Stimulated activated naive B cell treated with anti-CD40 and anti-IgM and Interleukin-4, amounts not matched to agents 10 μg/mL and 1 μg/mL and 100 μg/mL, for 72 hours (primary cell): ENCODE data around the gene KPNB1.

Experiments
- ATAC-seq, 2 donors: fragments of 150-1000 bp; cut with Tn5 transposase; replicated peaks; 2 replicates each; pipeline ENCODE4 v1.10.0; 2021; ENCODE audit warnings: moderate library complexity in 1 of 2
- DNase-seq: peaks from one replicate; pipeline ENCODE4 v3.0.0; 2021
- H3K27ac Mint-ChIP-seq: one replicate; pipeline ENCODE4 v1.8.0; 2022; ENCODE audit warnings: mild to moderate bottlenecking, mixed read lengths
- H3K27me3 Mint-ChIP-seq, 2 donors: one replicate each; pipeline ENCODE4 v1.8.0; 2022; ENCODE audit warnings: mixed read lengths in 2 of 2
- H3K36me3 Mint-ChIP-seq, 2 donors: one replicate each; pipeline ENCODE4 v1.8.0; 2022; ENCODE audit warnings: mixed read lengths in 2 of 2, mild to moderate bottlenecking in 1 of 2
- H3K4me1 Mint-ChIP-seq, 2 donors: one replicate each; pipeline ENCODE4 v1.8.0; 2022; ENCODE audit warnings: mixed read lengths in 2 of 2, mild to moderate bottlenecking in 1 of 2
- H3K4me3 Mint-ChIP-seq, 2 donors: one replicate each; pipeline ENCODE4 v1.8.0; 2022; ENCODE audit warnings: mild to moderate bottlenecking in 2 of 2, mixed read lengths in 2 of 2, moderate library complexity in 1 of 2
- H3K9me3 Mint-ChIP-seq, 2 donors: one replicate each; pipeline ENCODE4 v1.8.0; 2022; ENCODE audit warnings: mixed read lengths in 2 of 2, mild to moderate bottlenecking in 1 of 2

KPNB1 gene

DNA sequence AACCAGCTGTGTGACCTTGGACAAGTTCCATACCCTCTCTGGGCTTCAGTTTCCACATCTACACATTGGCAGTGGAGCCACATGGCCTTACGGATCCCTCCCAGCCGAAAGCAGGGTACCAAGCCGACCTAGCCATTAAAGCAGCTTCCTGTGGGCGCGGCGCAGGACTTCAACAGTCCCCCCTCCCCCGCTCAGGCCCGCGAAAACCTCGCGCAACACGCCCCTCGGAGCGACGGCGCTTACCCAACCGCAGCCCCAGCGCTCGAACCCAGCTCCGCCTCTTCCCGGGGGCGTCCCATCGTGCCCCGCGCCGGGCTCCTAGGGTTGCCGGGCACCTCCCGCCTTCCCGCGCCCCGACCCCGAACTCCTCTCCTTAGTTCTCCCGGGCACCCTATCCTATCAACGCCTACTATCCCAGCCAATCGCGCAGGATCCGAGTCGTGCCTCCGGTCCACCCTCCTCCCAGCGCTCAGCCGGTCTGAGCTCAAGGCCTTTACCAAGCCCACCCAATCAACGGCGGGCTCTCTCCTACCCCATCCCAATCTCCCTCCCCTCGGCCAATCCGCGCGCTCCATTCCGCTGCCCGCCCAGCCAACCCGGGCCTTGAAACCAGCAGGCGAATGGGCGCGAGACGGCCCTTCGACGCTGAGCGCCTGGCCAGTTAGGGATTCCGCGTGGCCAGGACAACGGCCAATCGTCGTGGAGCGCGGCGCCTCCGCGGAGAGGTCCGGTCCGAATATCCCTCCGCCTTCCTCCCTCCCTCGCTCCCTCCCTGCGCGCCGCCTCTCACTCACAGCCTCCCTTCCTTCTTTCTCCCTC, at the start of gene KPNB1:
Gene KPNB1 (plus strand): TSS at position 767 of the 819 bp plus-strand sequence. CDS start 326 bp downstream, outside the sequence.
- H3K9me3 Mint-ChIP-seq: no peaks in the 10 kb centered on the region
- no peaks in the 10 kb centered on the region for H3K27me3 Mint-ChIP-seq
- H3K27ac Mint-ChIP-seq: peak within 1 kb of the TSS; percentile 99
- peak within 1 kb of the TSS; percentile 93 to 99 for H3K4me3 Mint-ChIP-seq
- H3K4me1 Mint-ChIP-seq: peaks cover 23 to 47% of the 10 kb centered on the region in 2 donors
- peak; percentile 99 for DNase-seq
- peak; percentile 86 to 88 for ATAC-seq
- H3K36me3 Mint-ChIP-seq: peaks cover 19 to 36% of the 10 kb centered on the region in 2 donors

DNA sequence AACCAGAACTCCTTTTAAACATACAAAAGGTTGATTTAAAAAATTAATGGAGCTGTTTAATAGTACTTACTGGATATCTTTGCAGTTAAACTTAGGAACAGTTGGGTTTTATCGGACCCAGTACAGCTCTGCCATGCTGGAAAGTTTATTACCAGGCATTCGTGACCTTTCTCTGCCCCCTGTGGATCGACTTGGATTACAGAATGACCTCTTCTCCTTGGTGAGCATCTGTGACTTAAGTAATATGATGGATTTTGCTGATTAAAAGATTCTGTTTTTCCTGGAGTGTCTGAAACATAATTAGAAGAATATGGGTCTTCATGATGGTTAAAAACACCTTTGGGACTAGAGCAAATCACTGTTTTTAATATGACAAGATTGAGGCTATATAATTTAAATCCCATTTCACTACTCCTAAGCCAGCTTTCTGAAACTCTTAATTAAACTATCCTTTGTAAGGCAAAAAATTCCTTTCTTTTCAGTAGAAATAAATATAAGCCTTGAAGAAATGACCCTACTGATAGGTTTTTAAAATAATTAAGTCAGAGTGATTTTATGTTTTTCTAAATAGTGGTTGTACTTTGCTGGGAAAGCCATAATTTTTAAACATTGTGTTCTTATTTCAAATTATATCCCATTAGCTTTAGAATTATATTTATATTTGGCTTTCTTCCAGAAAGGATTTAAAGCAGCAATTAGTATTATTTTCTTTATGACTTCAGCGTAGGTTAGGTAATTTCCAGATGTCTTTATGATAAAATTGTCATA, 45.7 kb upstream of the KPNB1 start:
- DNase-seq: no peak
- Mint-ChIP-seq H3K27me3 (no peaks in the 10 kb centered on the region), H3K27ac (no peak overlapping the region), H3K4me1 (no peaks in the 10 kb centered on the region), H3K9me3 (no peaks in the 10 kb centered on the region), H3K4me3 (no peak overlapping the region), H3K36me3 (peaks cover 32 to 43% of the 10 kb centered on the region in 2 donors)
- ATAC-seq: no peak

DNA sequence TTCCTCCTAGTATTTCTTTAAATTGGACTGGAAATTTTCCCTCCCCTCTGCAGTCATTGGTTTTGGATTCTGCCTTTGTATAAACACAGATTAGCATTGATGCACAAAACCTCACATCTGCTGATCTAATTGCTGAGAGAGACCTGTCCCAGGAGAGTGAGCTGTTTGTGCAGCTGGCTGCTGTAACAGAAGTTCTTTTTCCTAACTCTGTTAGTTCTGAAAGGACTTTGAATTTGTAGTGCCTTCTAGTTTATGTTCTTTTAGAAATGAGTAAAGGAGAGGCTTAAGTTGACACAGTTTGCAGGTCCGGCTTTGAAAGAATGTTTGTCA, 45.2 kb upstream of the KPNB1 start:
- H3K36me3 Mint-ChIP-seq: peaks cover 31 to 46% of the 10 kb centered on the region in 2 donors
- ATAC-seq (no peak), DNase-seq (no peak)
- H3K4me3 Mint-ChIP-seq: no peak overlapping the region
- no peaks in the 10 kb centered on the region for H3K9me3 Mint-ChIP-seq
- no peaks in the 10 kb centered on the region for H3K4me1 Mint-ChIP-seq
- H3K27ac Mint-ChIP-seq: no peak overlapping the region
- H3K27me3 Mint-ChIP-seq: no peaks in the 10 kb centered on the region

DNA sequence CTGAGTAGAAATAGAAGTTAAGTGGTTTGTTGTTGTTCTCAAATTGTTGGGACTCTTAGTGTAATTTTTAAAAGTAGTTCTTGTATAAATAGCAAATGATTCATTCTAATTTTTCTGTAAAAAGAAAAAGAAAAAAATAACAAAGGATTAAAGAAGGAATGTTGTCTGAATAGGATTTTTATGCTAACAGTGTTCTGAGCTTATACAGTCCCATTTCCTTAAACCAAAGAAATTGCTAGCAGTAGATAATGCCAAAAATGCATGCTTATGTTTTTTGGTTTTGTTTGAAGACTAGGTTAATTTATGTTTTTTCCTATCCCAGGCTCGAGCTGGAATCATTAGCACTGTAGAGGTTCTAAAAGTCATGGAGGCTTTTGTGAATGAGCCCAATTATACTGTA, 44.7 kb upstream of the KPNB1 start:
- ATAC-seq (no peak), DNase-seq (no peak)
- no peak overlapping the region for H3K4me3 Mint-ChIP-seq
- no peaks in the 10 kb centered on the region for H3K4me1 Mint-ChIP-seq
- H3K27me3 Mint-ChIP-seq: no peaks in the 10 kb centered on the region
- H3K36me3 Mint-ChIP-seq: peaks cover 31 to 50% of the 10 kb centered on the region in 2 donors
- H3K9me3 Mint-ChIP-seq: no peaks in the 10 kb centered on the region
- no peak overlapping the region for H3K27ac Mint-ChIP-seq

DNA sequence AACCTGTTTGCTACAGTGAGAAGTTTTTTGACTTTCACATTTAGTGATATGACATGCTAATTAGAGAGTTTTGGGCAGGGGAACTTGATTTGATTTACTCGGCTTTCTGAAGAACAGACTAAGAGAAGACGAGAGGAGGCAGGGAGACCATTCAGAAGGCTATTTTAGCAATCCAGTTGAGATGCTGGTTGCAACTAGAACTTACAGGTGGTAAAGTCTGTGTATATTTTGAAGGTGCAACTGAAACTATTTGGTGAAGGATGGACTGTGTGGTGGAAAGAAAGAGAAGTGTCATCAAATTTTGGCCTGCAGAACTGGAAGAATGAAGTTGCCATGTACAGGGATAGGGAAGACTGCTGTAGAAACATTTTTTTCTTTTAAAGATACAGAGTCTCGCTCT, 42.2 kb upstream of the KPNB1 start:
- H3K27me3 Mint-ChIP-seq: no peaks in the 10 kb centered on the region
- no peaks in the 10 kb centered on the region for H3K9me3 Mint-ChIP-seq
- ATAC-seq: no peak
- no peaks in the 10 kb centered on the region for H3K4me1 Mint-ChIP-seq
- H3K36me3 Mint-ChIP-seq: peaks cover 29 to 44% of the 10 kb centered on the region in 2 donors
- no peak for DNase-seq
- H3K4me3 Mint-ChIP-seq: no peak overlapping the region
- peak overlapping the region; percentile 31 for H3K27ac Mint-ChIP-seq

DNA sequence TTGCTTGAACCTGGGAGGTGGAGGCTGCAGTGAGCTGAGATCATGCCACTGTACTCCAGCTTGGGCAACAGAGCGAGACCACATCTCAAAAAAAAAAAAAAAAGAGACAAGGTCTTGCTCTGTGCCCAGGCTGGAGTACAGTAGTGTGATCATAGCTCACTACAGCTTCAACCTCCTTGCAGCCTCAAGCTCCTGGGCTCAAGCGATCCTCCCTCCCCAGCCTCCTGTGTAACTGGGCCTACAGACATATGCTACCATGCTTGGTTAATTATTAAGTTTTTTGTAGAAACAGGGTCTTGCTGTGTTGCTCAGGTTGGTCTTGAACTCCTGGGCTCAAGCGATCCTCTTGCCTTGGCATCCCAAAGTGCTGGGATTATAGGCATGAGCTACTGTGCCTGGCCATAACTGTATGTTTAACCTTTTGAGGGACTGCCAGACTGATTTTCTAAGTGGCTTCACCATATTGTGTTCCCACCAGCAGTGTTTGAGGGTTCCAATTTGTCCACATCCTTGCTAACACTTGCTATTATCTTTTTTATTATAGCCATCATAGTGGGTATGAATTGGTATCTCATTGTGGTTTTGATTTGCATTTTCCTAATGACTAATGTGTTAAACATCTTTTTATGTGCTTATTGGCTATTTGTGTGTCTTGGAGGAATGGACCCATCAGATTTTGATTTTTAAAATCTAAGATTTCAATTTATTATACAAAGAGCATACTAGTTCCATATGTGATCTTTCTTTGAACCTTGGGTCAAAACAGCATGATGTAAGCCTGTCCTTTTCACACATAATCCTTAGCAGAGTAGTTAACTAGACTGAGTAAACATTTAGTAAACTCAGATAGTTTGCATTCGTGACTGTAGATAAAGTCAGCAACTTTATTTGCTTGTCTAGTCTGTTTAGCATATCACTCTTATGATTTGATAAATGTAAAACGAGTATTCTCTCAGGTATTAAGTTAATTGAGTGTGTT, 38.1 kb upstream of the KPNB1 start:
- no peak for DNase-seq

DNA sequence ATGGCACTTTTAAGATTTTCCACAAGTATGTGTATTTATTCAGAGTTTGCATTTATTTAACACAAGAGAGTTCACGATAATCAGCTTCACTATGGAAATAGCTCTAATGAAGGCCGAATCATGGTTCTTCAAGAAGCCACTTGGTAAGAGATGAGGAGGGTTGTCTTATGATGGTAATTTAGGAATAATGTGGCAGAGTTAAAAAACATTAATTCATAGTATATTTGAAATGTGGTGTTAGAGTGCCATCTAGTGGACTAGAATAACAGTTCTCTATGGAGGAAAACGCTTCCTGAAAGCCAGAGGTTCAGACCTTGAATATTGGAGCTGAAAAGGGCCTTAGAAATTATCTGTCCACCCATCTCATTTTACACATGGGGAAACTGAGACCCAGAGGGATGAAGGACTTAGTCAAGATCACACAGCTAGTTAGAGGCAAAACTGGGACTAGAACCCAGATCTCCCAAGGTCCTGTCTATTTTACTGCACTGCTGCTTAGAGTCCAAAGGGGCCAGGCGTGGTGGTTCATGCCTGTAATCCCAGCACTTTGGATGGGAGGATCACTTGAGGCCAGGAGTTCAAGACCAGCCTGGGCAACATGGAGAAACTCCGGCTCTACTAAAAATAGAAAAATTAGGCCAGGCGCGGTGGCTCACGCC, 33.8 kb upstream of the KPNB1 start:
- DNase-seq (no peak), ATAC-seq (peak; percentile 54 to 56)
- Mint-ChIP-seq H3K4me1 (peaks cover 4 to 8% of the 10 kb centered on the region in 2 donors), H3K27ac (no peak overlapping the region), H3K4me3 (no peak overlapping the region), H3K36me3 (peaks cover 26 to 37% of the 10 kb centered on the region in 2 donors), H3K9me3 (no peaks in the 10 kb centered on the region), H3K27me3 (no peaks in the 10 kb centered on the region)

More for the DNA sequence above, 38.1 kb upstream of the KPNB1 start:
- peaks cover 27 to 44% of the 10 kb centered on the region in 2 donors for H3K36me3 Mint-ChIP-seq
- ATAC-seq: no peak
- H3K9me3 Mint-ChIP-seq: no peaks in the 10 kb centered on the region
- no peaks in the 10 kb centered on the region for H3K4me1 Mint-ChIP-seq
- no peak overlapping the region for H3K4me3 Mint-ChIP-seq
- H3K27ac Mint-ChIP-seq: no peak overlapping the region
- no peaks in the 10 kb centered on the region for H3K27me3 Mint-ChIP-seq

DNA sequence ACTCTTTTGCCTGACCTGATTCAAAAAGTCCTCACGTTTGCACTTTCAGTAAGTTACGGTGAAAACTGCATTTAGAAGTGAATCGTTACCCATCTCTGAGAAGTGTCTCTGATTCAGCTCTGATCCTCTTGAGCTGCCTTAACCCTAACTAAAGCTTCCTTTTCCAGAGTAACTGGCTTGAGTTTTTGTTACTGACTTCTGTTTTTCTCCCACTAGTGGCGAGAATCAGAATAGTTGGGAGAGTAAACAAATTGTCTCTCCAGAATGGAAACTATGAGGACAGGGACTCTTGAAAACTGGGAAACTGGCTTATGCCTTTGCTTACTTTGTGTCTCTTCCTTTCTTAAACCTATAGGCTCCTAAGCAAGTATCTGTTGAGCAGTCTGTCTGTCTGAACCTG, 31.3 kb upstream of the KPNB1 start:
- no peak for ATAC-seq
- H3K27ac Mint-ChIP-seq: no peak overlapping the region
- H3K27me3 Mint-ChIP-seq: no peaks in the 10 kb centered on the region
- no peak for DNase-seq
- peaks cover 4 to 8% of the 10 kb centered on the region in 2 donors for H3K4me1 Mint-ChIP-seq
- H3K36me3 Mint-ChIP-seq: peaks cover 32 to 37% of the 10 kb centered on the region in 2 donors
- H3K9me3 Mint-ChIP-seq: no peaks in the 10 kb centered on the region
- H3K4me3 Mint-ChIP-seq: no peak overlapping the region

DNA sequence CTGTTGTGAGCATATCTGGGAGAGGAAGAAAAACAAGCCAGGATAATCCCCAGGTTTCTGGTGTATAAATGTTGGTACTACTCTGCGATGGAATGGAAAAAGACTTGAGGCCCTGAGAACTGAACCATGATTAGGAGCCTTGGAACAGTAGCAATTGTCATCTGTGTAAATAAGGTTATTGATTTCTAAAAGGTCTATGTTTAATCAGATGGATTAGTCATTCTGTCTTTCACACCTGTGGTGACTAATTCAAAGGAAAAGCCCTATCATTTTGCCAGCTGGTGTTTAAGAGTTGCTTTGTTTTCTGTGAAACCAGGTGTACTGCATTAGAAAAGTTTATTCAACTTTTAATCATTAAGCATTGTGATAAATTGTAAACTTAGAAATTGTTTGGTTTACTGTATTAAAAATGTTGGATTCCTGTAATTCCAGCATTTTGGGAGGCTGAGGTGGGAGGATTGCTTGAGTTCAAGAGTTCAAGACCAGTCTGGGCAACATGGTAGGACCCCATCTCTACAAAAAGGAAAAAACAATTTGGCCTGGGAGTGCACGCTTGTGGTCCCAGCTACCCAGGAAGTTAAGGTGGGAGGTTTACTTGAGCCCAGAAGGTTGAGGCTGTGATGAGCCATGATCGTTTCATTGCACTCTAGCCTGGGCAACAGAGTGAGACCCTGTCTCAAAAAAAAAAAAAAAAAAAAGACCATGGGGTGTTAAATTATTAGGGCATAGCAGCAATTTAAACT, 29.0 kb upstream of the KPNB1 start:
- Mint-ChIP-seq H3K4me1 (peaks cover 4 to 8% of the 10 kb centered on the region in 2 donors), H3K27ac (peak overlapping the region; percentile 6), H3K9me3 (no peaks in the 10 kb centered on the region), H3K36me3 (peaks cover 31 to 38% of the 10 kb centered on the region in 2 donors), H3K27me3 (no peaks in the 10 kb centered on the region), H3K4me3 (no peak overlapping the region)
- no peak for DNase-seq
- no peak for ATAC-seq

DNA sequence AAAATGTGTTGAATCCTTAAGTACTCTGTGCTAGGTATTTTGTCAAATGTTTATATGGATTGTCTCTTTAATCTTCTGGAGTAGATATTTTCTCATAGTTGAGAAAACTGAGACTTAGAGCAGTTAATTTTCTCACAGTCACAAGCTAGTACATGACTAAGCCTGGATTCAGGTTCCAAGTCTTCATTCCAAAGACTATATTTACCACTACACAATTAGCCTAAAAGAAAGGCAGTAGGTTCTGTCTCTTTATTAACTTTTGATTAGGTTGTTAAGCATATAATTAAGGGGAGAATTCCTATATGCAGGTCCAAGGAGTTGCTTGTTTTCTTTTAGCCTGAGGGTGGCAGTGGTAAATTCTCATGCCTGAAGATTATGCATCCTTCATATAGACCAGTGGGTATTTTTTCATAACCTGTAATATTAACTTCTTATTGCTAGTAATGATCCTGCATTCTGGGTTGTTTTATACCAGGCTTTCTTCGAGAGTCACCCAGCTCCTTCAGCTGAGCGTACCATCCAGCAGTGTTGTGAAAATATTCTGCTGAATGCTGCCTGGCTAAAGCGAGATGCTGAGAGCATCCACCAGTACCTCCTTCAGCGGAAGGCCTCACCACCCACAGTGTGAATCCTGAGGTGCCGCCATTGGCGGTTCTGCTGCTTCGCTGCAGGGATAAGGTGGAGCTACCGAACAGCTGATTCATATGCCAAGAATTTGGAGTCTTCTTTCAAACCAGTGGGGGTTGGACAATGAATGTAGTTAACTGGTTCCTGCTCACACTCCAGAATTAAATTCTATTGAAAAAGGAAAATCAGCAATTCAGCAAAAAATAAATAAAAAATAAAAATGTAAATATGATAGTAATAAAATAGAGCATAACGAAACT, 28.2 kb upstream of the KPNB1 start:
- Mint-ChIP-seq H3K27ac (no peak overlapping the region), H3K4me1 (peaks cover 4 to 8% of the 10 kb centered on the region in 2 donors), H3K36me3 (peaks cover 26 to 34% of the 10 kb centered on the region in 2 donors), H3K9me3 (no peaks in the 10 kb centered on the region), H3K4me3 (no peak overlapping the region), H3K27me3 (no peaks in the 10 kb centered on the region)
- ATAC-seq (no peak), DNase-seq (no peak)

DNA sequence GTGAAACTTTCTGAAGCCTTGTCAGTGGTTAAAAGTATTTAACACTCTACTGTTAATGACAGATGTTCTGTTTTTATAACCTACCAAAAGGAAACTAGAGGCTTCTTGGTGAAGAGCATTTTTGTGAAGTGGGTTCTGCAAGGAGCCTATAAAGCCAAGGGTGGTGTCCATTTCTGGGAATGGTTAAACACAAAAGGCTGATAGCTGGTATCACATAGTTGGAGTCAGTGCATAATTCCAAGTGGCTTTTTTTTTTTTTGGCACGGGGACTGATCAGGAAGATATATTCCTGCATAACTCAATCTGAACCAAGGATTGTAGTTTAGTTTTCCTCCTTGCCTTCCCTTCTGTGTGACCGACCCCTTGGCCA, 27.6 kb upstream of the KPNB1 start:
- Mint-ChIP-seq H3K36me3 (peaks cover 26 to 34% of the 10 kb centered on the region in 2 donors), H3K4me1 (peaks cover 4 to 8% of the 10 kb centered on the region in 2 donors), H3K27ac (no peak overlapping the region), H3K4me3 (no peak overlapping the region), H3K27me3 (no peaks in the 10 kb centered on the region), H3K9me3 (no peaks in the 10 kb centered on the region)
- ATAC-seq (no peak), DNase-seq (no peak)

DNA sequence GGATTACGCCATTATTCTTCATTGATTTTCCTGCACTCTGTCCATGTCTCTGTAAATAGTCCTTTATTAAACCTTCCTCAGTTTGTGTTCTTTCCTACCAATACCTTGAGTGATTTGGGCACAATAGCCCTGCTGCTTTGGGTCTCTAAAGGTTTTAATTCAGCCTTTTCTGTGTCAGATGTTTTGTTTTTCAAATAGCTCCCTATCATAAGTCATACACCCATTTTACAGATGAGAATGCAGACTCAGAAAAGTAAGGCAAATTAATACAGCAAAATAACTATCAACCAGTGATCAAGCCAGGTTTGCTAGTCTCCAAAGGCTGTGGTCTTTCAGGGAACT, 25.0 kb upstream of the KPNB1 start:
- no peak overlapping the region for H3K4me3 Mint-ChIP-seq
- H3K27ac Mint-ChIP-seq: no peak overlapping the region
- no peak for ATAC-seq
- H3K27me3 Mint-ChIP-seq: no peaks in the 10 kb centered on the region
- no peak for DNase-seq
- peaks cover 17 to 20% of the 10 kb centered on the region in 2 donors for H3K36me3 Mint-ChIP-seq
- H3K9me3 Mint-ChIP-seq: no peaks in the 10 kb centered on the region
- peaks cover 4 to 8% of the 10 kb centered on the region in 2 donors for H3K4me1 Mint-ChIP-seq
